Globus pallidus (tissue), 1 donor: ENCODE measurements around the gene MOK.
"Not testable (repeated sequence)": the region's sequence is repeated elsewhere in the genome, so short reads cannot be mapped to it uniquely, and the experiment has no call there.

Experiments
- DNase-seq: peaks from one replicate; pipeline ENCODE4 v3.0.0-alpha.2; 2015; ENCODE audit warnings: low spot score

The MOK gene, protein sequence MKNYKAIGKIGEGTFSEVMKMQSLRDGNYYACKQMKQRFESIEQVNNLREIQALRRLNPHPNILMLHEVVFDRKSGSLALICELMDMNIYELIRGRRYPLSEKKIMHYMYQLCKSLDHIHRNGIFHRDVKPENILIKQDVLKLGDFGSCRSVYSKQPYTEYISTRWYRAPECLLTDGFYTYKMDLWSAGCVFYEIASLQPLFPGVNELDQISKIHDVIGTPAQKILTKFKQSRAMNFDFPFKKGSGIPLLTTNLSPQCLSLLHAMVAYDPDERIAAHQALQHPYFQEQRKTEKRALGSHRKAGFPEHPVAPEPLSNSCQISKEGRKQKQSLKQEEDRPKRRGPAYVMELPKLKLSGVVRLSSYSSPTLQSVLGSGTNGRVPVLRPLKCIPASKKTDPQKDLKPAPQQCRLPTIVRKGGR

DNA sequence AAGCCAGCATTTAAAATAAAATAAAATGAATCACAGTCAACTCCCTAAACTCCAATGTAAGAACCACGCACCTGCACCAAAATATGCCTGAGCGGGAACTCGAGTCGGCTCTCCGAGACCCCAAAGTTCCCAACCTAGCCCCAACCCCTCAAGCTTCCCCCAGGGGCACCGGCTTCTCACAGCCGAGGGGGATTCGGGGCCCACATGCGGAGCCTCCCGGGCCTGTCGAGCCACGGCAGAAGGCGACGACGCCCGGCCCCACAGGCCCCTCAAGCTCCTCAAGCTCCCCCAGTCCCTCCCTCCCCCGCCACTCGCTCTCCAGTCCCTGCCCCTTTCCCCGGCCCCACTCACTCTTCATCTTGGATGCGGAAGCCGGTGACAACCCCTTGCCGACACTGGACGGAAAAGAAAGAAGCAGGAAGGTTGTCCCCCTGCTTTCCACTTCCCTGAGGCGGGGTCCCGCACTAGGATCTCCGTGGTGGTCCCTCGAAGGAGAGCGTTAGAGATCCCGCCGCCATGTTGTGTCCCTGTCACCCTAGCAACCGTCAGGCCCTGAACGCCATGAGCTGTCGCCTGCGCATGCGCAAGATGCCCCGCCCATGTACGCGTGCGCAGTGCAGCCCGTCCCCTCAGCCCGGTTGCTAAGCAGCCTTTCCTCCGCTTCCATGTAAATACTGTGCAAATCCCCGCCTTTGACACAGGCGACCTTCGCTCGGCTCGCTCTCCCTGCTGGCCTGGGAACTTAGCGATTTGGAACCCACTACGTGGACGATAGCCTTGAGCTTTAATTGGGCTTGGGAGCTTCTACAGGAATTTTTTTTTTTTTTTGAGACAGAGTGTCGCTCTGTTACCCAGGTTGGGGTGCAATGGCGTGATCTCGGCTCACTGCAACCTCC is at the start of gene MOK:
Gene MOK (minus strand): TSS at position 554 of the 896 bp plus-strand sequence. CDS start 196 bp downstream, at position 358.
- peak; percentile 95 for DNase-seq

DNA sequence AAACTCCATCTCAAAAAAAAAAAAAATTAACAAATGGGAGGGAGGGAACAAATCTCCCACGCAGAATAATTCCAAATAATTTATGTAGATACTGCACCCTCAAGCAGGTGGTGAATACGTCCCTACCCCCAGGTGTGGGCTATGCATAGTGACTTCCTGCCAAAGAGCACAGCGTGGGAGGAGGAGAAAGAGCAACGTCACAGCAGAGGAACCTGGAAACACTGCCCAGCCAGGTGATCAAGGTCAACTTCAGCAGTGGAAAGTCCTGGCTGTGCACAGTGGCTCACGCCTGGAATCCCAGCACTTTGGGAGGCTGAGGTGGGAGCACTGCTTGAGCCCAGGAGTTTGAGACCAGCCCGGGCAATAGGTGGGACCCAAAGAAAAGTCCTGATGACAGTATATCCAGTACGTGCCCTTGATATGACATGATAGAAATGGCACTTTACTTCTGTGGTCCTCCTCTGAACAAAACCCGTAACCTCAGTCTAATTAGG is 48.2 kb upstream of the MOK start:
- no peak for DNase-seq

DNA sequence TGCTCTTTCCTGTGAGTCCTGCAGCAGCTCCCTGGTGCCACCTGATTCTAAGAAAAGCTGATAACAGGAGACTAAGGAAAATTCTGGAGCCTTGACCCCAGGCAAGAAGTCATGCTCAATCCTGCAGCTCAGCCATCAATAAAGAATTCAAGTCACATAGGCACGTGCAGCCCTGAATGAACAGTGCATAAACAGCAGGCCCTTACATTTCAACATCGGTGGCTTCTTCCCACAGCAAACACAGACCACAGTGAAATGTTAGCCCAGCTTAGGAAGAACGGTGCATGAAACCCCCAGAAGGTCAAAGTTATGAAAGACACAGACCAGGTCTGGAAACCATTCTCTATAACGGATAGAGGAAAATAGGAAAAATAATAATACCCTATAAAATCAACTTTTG is 47.2 kb upstream of the MOK start:
- no peak for DNase-seq

DNA sequence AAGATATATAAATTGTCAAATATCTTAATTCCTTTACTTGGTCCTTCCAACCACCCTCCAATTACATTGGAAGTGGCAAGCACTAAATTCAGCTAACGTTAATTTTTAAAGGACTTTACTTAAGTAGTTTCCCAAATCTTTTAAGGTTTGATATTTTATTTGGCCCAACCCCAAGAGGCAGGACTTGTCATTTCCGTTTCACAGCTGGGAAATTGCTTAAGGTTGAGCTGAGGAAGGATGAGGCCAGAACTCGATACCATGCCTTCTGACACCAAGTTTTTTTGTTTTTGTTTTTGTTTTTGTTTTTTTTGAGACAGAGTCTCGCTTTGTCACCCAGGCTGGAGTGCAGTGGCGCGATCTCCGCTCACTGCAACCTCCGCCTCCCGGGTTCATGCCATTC is 46.6 kb upstream of the MOK start:
- DNase-seq, result not testable (repeated sequence)

DNA sequence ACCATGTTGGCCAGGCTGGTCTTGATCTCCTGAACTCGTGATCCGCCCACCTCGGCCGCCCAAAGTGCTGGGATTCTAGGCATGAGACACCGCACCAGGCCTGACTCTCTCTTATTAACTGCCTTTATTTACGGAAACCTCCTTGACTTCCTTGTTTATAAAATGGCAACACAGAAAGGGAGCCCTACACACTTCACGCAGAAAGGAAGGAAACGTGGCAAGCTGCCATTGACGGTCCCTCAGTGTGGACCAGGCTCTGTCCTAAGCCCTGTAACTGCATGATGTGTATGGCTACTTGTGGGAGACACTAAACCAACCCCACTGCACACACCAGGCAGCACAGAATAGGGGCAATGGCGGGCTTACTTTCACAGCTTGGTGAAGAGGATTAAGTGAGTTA is 46.1 kb upstream of the MOK start:
- DNase-seq, result no peak

DNA sequence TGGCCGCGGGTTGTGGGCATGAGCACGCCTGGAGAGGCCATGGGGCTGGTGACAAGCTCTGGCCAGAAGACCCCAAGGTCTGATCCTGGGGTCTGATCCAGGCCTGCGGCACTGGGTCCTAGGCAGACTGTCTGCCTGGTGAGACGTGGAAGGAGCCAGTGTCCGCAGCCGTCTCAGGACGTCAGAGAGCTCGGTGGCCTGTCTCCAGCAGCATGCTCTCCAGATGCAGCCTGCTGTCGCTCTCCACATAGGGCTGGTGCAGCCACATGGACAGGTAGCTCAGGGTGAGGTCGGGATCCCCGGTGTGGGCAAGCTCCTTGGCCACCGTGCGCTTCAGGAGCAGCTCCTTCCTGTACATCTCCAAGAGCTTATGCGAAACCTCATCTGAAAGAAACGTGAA is 43.4 kb upstream of the MOK start:
- DNase-seq, result no peak

DNA sequence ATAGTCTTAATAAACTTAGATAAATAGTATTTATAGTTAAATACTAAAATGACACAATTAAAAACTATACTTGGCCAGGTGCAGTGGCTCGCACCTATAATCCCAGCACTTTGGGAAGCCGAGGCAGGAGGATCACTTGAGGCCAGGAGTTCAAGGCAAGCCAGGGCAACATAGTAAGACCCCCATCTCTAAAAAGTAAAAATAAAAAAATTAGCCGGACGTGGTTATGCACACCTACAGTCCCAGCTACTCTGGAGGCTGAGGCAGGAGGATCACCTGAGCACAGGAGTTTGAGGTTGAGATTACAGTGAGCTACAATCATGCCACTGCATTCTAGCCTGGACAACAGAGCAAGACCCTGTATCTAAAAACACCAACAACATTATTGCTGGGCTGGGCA is 41.7 kb upstream of the MOK start:
- DNase-seq, result no peak

DNA sequence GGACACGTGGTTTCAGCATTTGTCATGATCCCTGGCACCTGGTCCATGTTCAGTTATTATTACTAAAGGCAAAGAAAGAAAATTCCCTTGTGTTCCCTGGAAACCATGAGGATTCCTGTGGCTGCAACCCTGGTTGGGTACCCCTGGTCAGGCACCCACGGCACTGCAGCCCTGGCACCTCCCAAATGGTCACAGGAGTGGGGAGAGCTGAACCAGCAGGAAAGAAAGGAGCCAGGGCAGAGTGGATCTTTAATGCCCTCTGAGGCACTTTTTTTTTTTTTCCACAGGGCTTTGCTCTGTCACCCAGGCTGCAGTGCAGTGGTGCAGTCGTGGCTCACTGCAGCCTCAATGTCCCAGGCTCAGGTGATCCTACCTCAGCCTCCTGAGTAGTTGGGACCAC is 40.3 kb upstream of the MOK start:
- no peak for DNase-seq

DNA sequence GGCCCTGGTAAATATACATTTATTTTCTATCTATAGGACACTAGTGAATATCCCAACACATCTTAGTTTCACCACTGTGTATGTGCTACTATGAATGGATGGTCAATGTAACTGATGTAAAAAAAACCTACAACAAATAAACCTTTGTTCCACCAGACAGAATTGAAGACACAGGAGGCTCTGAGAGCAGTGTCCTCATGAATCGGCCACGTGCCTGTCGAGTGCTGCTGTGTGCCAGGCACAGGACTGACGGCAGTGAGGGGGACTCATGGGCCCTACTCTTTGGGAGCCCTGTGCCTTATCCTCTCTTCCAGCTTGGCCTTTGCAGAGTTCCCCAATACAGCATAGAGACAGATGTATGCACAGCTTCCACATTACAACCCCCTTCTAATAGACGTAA is 39.5 kb upstream of the MOK start:
- peak; percentile 96 for DNase-seq

DNA sequence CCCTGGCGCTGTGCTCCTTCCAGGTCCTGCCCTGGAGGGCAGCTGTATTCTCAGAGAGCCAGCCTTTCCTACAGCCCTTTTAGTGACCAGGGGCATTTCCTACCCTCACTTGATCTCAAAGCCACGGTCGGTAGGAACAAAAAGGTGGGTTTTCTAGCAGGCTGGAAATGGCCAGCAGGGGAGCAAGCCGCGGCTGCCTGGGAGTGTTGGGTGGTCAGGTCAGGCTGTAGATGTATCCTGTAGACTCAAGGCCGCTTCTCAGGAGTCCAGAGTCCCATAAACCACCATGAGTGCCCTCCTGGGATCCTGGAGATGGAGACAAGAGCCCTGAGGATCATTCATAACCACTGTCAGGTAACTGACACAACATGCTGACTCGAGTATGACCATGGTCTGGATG is 39.1 kb upstream of the MOK start:
- no peak for DNase-seq

DNA sequence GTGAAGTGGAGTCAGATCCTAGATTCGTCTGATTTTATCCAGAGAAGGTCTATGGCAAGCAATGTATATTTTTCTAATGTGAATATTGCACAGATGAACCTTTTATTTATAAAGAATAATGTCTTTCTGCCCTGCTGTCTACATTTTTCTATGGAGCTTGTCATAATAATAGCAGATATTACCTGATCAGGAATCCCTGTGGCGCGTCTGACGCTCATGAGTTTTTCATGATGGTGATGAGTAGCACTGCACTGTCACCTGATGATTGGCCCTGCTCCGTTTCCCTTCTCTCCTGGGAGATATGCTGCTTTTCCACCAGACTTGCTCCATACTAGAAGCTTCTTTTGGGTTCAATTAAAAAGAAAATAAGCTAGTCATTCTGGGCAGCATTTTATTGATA is 37.3 kb upstream of the MOK start:
- no peak for DNase-seq

DNA sequence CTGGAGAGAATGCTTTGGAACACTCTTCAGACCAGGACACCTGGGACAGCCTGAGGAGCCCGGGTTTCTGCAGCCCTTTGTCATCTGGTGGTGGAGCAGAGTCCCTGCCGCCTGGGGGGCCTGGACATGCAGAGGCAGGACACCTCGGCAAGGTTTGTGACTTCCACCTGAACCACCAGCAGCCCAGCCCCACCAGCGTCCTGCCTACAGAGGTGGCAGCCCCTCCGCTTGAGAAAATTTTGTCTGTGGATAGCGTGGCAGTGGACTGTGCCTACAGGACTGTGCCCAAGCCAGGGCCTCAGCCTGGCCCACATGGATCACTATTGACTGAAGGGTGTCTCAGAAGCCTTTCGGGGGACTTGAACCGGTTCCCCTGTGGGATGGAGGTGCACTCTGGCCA is 36.6 kb upstream of the MOK start:
- DNase-seq, result no peak

DNA sequence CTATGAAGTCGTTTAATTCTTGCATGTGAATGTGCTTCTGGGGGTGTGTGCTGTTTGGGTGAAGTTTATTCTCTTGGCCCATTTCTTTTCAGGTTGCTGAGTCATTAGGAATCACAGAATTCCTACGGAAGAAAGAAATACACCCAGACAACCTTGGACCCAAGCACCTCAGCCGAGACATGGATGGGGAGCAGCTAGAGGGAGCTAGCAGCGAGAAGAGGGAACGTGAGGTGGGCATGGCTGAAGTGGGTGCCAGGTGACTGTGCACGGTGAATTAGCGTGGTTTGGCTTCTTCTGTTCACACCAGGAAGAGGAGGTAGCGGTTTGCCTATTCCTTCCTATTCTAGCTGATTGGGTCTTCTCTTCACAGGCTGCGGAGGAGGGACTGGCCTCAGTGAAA is 33.8 kb upstream of the MOK start:
- DNase-seq, result no peak

DNA sequence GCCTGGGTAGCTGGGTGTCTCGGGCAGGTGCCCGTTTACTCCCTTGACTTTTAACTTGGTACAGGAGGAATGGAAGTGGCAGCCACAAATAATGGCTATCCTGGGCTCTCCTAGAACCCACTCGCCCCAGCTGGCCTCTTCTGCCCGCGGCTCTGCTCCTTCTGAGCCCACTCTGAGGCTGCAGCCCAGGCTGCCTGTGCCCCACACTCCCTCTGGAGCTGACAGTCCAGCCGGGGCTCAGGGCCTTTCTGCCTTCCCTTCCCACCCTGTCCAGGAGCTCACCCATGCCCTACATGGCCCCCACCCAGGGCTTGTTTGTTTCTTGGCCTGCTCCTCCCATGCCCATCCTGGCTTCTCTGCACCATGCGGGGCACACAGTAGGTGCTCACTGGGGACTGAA is 30.2 kb upstream of the MOK start:
- no peak for DNase-seq

DNA sequence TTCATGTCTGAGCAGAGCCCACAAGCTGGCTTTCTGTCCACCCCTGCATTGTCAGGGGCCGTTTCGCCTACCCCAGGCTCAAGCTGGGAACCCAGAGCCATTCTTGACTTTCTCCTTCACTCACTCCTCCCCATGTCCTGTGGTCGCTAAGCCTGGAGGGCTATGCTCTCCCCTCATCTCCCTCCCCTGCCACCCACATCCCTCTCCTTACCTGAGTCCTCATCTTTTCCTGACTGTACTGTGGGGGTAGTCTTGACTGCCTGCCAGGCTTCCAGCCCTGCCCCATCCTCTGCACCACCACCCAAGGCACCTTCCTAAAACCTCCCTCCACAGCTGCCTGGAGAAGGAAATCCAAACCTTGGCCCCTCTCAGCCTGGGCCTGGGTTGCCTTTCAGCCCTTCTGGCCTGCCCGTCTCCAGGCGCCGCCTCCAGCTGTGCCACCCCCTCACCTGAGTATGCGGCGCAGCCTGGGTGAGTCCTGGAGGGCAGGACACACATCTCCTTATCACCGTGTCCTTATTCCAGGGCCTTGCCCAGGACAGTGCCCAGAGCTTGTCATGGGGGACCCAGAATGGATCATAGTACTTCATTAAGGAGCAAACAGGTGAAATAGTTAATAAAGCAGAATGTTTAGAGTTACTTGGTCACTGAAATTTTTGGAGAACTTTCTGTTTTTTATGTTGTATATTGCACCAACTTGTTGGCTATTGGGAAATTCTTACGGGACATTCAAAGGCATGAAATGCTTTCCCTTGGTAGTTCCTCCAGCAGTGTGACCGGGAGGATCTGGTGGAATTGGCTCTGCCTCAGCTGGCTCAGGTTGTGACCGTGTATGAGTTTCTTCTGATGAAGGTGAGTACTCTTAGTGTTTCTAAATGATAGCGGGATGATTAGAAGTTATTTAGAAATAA is 29.1 kb upstream of the MOK start:
- no peak for DNase-seq

DNA sequence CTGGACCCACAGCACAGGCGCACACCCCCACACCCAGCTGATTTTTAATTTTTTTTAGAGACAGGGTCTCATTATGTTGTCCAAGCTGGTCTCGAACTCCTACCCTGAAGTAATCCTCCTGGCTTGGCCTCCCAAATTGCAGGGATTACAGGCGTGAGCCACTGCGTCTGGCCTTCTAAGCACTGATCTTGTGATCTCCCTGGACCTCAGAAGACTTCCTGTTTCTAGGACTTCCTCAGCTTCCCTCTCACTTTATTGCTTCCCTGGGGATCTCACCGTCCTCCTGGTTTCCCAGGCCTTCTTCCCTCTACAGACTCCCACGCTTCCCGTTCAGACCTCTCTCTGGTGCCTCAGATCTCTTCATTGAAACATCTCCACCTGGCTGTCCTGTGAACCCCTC is 28.4 kb upstream of the MOK start:
- DNase-seq, result no peak

DNA sequence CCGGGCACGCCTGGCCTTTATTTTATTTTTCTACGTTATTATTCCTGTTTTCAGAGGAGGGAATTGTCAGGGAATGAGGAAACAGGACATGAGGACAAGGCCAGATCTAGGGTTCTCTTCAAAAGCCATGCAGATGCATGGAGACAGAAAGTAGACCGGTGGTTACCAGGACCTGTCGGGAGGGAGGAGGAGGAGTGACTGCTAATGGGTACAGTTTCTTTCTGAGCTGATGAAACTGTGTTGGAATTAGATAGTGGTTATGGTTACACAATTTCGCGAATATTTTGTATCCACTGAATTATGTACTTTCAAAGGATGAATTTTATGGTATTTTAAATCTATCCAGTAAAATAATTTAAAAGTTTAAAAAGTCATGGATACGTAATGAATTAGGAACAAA is 25.8 kb upstream of the MOK start:
- DNase-seq, result no peak

DNA sequence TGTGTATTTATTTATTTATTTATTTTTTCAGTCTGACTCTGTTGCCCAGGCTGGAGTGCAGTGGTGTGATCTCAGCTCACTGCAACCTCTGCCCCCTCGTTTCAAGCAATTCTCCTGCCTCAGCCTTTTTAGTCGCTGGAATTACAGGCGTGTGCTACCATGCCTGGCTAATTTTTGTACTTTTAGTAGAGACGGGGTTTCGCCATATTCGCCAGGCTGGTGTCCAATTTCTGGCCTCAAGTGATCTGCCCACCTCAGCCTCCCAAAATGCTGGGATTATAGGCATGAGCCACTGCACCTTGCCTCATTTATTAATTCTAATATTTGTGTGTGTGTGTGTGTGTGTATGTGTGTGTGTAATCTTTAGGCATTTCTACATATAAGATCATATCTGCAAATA is 24.4 kb upstream of the MOK start:
- not testable (repeated sequence) for DNase-seq

DNA sequence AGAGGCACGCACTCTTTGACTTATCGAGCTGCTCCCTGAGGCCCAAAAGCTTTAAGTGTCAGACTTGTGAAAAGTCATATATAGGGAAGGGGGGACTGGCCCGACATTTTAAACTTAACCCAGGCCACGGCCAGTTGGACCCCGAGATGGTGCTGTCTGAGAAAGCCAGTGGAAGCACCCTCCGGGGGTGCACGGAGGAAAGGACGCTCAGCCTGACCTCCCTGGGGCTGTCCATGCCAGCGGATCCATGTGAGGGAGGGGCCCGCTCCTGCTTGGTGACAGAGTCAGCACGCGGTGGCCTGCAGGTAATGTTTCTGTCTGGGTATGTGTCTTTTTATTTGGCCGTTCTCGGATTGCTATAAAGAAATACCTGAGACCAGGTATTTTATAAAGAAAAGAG is 21.6 kb upstream of the MOK start:
- no peak for DNase-seq

DNA sequence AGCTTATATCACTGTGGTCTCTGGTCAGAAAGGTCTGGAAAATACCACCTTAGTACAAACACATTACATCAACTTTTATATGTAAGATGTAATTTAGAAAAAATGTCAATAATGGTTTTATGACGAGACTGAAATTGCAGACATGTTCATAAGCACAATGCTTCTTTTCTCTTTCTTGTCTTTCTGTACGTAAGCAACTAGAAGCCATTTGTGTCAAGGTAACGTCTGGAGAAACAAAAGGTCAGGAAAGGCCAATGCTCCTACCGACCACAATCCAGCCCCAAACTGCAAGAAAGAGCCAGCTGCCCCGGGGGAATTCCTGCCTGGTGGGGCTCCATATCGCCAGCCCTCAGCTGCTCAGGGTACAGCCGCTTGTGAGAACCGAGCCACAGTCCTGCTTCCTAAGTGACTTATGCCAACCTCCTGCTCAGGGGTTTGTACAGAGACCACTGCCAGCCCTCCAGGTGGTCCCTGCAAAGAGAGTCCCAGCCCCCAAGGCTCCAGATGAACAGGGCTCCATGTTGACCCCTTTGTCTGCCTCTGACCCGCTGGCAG is 20.9 kb upstream of the MOK start:
- DNase-seq, result no peak

DNA sequence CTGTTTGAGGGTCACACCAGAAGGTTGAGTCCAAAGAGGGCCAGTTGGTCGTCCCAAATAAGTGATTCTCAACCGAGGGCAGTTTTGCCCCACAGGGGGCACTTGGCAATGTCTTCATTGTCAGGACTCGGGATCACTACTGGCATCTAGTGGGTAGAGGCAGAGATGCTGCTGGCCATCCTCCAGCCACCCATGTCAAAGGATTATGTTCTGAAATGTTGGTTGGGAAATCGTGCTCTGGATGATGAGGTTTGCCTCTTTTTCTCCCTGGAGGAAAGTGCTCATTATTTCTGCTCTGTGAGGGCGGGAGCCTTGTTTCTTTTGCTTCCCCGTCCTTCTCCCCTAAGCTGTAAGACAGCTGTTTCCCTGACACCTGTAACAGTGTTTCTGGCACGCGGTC is 18.1 kb upstream of the MOK start:
- DNase-seq, result peak; percentile 80
